DMS114 treated with DMSO at 0.1 percent for 48 hours (cell line): ENCODE data around the gene CNTN5.

Experiments
- DNase-seq: peaks from one replicate; lab custom pipeline; 2025; ENCODE audit not compliant: unreplicated experiment; lab: John Stamatoyannopoulos, UW

The CNTN5 gene

GRCh38 chr11:99371257-99371656, 350.5 kb downstream of the CNTN5 start:
- DNase-seq: no peak

GRCh38 chr11:99376463-99376862, 355.7 kb downstream of the CNTN5 start:
- no peak for DNase-seq

GRCh38 chr11:99383648-99384245, 363.0 kb downstream of the CNTN5 start:
- no peak for DNase-seq

GRCh38 chr11:99391245-99391644, 370.5 kb downstream of the CNTN5 start:
- DNase-seq: no peak

- no peak for DNase-seq
These were observed 385.6 kb downstream of the CNTN5 start for GRCh38 chr11:99406345-99406744.

GRCh38 chr11:99410636-99411035, 389.9 kb downstream of the CNTN5 start:
- no peak for DNase-seq

GRCh38 chr11:99418927-99419720, 398.4 kb downstream of the CNTN5 start:
- no peak for DNase-seq

GRCh38 chr11:99419991-99420390, 399.2 kb downstream of the CNTN5 start:
- no peak for DNase-seq

- DNase-seq: no peak
These were observed 402.1 kb downstream of the CNTN5 start for GRCh38 chr11:99422581-99423427.

- no peak for DNase-seq
These were observed 402.8 kb downstream of the CNTN5 start for GRCh38 chr11:99423428-99423983.

GRCh38 chr11:99424313-99425084, 403.8 kb downstream of the CNTN5 start:
- no peak for DNase-seq

- DNase-seq: no peak
These were observed 404.8 kb downstream of the CNTN5 start for GRCh38 chr11:99425596-99425995.

GRCh38 chr11:99432677-99433076, 411.9 kb downstream of the CNTN5 start:
- no peak for DNase-seq

GRCh38 chr11:99443276-99443675, 422.5 kb downstream of the CNTN5 start:
- no peak for DNase-seq

GRCh38 chr11:99446400-99446799, 425.7 kb downstream of the CNTN5 start:
- no peak for DNase-seq

GRCh38 chr11:99449345-99449744, 428.6 kb downstream of the CNTN5 start:
- no peak for DNase-seq

- no peak for DNase-seq
These were observed 431.3 kb downstream of the CNTN5 start for GRCh38 chr11:99452075-99452474.

GRCh38 chr11:99461913-99462312, 441.2 kb downstream of the CNTN5 start:
- DNase-seq: no peak

- no peak for DNase-seq
These were observed 444.2 kb downstream of the CNTN5 start for GRCh38 chr11:99464985-99465384.

- DNase-seq: no peak
These were observed 468.8 kb downstream of the CNTN5 start for GRCh38 chr11:99489581-99489980.

GRCh38 chr11:99494065-99494464, 473.3 kb downstream of the CNTN5 start:
- no peak for DNase-seq
